GM21381 (cell line): ENCODE data around the gene PRDX2.
"Not testable (repeated sequence)": the region's sequence is repeated elsewhere in the genome, so short reads cannot be mapped to it uniquely, and the experiment has no call there.

Experiments
- ATAC-seq: cut with Tn5 transposase; IDR thresholded peaks from one replicate; pipeline ENCODE4 v1.9.1; 2021; ENCODE audit warnings: mild to moderate bottlenecking, moderate library complexity; ENCODE audit not compliant: unreplicated experiment

Gene PRDX2

DNA sequence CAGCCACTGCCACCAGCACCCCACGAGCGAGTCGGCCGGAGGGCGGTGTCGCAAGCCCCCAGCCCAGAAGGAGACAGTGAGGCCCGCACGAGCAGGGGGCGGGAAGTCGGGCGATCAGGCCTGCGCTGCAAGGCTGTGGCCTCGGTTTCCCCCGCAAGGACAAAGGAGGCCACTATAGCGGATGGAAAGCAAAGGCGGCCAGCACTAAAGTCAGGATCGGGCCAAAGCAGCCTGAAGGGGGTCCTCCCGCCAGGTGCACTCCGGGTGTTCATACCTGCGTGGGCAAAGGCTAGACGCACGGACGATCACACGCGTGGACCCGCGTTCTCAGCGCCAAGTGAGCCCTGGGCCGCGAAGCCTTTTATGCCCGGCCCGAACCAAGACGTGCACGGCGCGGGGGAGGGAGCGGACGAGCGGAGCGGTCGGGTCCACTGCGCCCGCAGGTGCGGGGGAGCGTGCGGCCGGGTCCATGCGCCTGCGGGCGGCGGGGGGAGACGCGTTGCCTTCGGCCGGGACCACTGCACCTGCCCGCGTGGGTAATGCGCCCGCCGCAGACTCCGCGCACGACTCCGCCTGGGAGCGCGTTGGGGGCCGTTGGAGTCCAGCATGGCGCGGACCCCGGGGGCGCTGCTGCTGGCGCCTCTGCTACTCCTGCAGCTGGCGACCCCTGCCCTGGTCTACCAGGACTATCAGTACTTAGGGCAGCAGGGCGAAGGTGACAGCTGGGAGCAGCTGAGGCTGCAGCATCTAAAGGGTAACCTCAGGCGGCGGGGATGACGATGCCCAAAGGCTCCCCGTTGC lies at the start of gene PRDX2, which contains the start of gene THSD8:
TSS of gene PRDX2 (minus strand) at position 335 of the 801 bp plus-strand sequence. CDS start 539 bp downstream, outside the sequence.
TSS of gene THSD8 (plus strand) at position 604 of the 801 bp plus-strand sequence. CDS start at position 607, 3 bp downstream.
- ATAC-seq = no peak

GRCh38 chr19:12847159-12848139 lies 45.8 kb upstream of the PRDX2 start:
- no peak for ATAC-seq

DNA sequence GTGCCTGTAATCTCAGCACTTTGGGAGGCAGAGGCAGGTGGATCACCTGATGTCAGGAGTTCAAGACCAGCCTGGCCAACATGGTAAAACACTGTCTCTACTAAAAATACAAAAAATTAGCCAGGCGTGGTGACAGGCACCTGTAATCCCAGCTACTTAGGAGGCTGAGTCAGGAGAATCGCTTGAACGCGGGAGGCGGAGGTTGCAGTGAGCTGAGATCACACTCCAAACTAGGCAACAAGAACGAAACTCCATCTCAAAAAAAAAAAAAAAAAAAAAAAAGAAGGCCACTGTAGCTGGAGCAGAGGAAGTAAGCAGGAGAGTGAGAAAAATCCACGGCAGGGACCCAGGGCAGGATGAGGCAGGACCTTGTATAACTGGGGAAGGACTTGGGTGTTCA lies 45.0 kb upstream of the PRDX2 start:
- ATAC-seq = not testable (repeated sequence)

- ATAC-seq = no peak
Observed at GRCh38 chr19:12843999-12844732, 42.6 kb upstream of the PRDX2 start.

GRCh38 chr19:12843328-12843727 lies 41.7 kb upstream of the PRDX2 start:
- no peak for ATAC-seq

DNA sequence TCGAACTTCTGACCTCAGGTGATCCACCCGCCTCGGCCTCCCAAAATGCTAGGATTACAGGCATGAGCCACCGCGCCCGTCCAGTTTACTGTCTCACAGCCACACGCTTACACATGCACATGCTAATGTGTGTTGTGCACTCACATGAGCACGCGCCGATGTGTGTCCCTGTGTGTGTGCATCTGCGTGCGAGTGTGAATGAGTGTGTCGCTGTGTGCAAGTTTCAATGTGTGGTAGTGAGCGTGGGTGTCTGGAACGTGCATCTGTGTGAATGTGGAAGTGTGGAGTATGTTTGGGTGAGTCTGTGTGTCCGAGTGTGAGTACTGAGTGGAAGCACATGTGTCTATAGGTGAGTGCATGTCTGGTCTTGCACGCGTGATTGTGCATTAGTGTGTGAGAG lies 40.9 kb upstream of the PRDX2 start:
- no peak for ATAC-seq

- ATAC-seq = no peak
Observed at GRCh38 chr19:12841094-12841493, 39.5 kb upstream of the PRDX2 start.

DNA sequence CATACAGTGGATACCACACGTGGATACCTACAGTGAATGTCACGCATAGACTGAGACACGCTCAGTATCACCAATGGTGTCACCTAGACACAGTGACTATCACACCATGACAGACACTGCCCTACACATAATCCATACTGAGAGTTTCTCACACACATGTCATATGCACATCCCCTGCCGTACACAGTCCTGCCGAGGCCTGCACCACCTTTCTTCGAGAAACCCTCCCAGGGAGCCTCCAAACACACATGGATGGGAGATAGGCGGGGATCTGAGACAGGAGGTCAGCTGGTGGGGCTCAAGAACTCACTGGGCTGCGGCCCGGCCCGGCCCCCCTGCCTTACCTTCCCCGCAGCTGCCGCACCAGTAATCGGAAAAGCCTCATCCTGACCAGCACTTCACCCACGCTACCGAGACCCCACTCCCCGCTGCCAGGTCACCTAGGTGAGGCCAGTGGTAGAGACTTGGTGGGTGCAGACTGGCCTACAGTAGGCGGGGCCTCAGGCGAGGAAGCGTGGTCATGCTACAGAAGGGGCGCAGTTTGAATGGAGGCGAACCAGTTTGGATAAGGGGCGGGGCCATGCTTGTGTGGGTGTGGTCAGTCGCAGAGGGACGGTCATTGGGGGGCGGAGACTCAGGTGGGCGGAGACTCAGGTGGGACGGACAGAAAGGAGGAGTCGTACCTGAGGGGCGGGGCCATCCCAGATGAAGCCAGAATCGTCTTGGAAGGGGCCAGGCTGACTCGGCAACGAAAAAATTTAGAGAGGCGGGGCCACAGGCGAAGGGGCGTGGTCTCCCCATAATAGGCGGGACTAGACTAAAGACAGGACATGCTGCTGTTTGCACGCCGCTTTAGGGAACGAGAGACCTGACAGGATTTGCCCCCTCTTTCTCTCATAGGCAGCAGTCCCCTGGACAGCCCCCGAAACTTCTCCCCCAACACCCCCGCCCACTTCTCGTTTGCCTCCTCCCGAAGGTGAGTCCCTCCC lies 38.8 kb upstream of the PRDX2 start:
- no peak for ATAC-seq

GRCh38 chr19:12838886-12839756 lies 37.5 kb upstream of the PRDX2 start:
- no peak for ATAC-seq

- no peak for ATAC-seq
Observed at GRCh38 chr19:12838182-12838885, 36.7 kb upstream of the PRDX2 start, which contains the start of gene MAST1. TSS of gene MAST1 (plus strand) at chr19:12838515. CDS start at chr19:12838573, 58 bp downstream.

DNA sequence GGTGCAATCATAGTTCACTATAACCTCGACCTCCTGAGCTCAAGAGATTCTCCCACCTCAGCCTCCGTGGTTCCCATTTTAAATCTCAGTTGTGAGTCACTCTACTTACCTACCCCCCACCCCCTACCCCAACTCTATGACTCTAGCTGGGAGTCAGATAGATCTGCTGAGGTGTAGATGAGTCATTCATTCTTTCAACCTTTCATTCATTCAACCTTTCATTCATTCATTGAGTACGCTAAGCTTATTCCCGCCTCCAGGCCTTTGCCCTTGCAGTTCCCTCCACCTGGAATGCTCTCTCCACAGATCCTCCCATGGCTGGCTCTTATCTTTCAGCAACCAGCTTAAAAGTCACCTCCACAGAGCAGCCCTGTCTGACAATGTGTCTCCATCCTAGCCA lies 35.6 kb upstream of the PRDX2 start:
- no peak for ATAC-seq

- ATAC-seq = no peak
Observed at GRCh38 chr19:12836529-12836863, 34.9 kb upstream of the PRDX2 start.

DNA sequence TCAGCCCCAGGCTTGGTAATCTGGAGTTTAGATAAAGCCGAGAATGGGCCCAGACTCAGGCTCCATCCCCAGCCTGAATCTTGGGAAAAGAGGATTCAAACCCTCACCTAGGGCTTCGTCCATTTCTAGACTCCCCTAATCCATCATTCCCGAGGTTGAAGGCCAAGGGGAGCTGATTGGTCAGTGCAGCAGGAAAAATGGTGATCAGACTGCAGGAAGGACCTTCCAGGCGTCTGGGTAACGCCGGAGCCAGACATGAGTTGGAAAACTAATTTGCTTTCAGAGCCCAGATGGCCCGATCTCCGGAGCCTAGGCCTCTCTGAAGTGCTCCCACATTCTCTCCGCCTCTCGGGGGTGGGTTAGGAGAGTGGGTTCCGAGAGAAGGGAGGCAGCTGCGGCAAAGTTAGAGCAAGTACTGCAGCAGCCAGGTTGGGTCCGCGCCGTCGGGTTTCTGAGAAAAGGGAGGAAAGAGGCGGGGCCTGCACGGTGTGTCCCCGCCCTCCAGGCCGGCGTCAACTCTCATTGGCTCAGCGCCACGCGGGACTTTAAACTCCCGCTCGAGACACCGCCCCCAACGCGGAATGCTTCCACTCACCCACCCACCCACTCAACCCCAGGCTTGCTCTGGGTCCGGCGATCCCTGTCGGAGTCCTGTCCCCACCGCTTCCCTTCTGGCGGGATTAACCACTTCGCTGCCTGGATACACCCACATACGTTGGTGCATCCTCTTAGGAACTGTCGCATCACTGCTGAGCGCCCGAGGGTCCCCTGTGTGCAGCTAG lies 33.6 kb upstream of the PRDX2 start:
- ATAC-seq = no peak

DNA sequence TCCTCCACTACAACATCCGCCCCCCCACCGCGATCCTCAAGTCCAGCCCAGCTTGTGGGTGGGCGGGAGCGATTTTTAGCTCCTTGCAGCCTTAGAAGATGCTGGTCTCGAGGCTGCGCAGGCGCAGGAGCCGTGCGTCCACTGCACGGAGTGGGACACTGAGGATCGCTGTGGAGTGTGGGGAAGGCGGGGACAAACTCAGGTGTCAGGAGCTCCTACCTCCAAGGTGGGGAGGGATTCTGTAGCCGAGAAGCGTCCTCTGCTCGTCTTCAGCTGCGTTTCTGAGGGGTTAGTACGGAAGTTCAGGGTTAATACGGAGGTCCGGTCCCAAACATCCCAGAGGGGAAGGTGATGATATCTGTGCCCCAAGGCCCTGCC lies 33.0 kb upstream of the PRDX2 start, which contains the start of gene RTBDN:
TSS of gene RTBDN (minus strand) at position 14 of the 378 bp plus-strand sequence. CDS start 4,600 bp downstream, outside the sequence.
- ATAC-seq = no peak

GRCh38 chr19:12833738-12834565 lies 32.4 kb upstream of the PRDX2 start:
- ATAC-seq = no peak

GRCh38 chr19:12833418-12833737 lies 31.8 kb upstream of the PRDX2 start:
- ATAC-seq = no peak
